Fibroblast of lung (primary cell): ENCODE measurements around the gene FOS. TPM values are rescaled to one million over a fixed set of nuclear protein-coding genes. Genes with fewer than 3 reads are reported as not detected.
"Not testable (repeated sequence)": the region's sequence is repeated elsewhere in the genome, so short reads cannot be mapped to it uniquely, and the experiment has no call there.

Source experiments
- DNase-seq, 2 donors: peaks; one replicate each; pipeline versions ENCODE4 v3.0.0 to v3.0.0-alpha.2; 2010; ENCODE audit warnings: low read depth in 2 of 2
- H2AFZ ChIP-seq: 2 replicates; pipeline ENCODE4 v1.5.1; 2012; ENCODE audit warnings: low read length, control low read depth, inconsistent platforms
- H3K27ac ChIP-seq: 2 replicates; pipeline ENCODE4 v1.5.1; 2011; ENCODE audit warnings: low read length, control low read depth; ENCODE audit not compliant: insufficient read depth
- H3K27me3 ChIP-seq: 2 replicates; pipeline ENCODE4 v1.5.1; 2011; ENCODE audit warnings: mild to moderate bottlenecking, low read length; ENCODE audit not compliant: control insufficient read depth, insufficient read depth
- H3K36me3 ChIP-seq: 2 replicates; pipeline ENCODE4 v1.5.1; 2011; ENCODE audit warnings: low read length; ENCODE audit not compliant: control insufficient read depth, insufficient read depth
- H3K4me1 ChIP-seq: 2 replicates; pipeline ENCODE4 v1.5.1; 2011; ENCODE audit warnings: low read length; ENCODE audit not compliant: control insufficient read depth, insufficient read depth; ENCODE audit errors: extremely low read depth
- H3K4me2 ChIP-seq: 2 replicates; pipeline ENCODE4 v1.5.1; 2011; ENCODE audit warnings: low read length, control low read depth; ENCODE audit not compliant: insufficient read depth; ENCODE audit errors: extremely low read depth
- H3K4me3 ChIP-seq, 4 experiments: fragments of 200-600 bp in 1 of 4; sonication (generic) in 1 of 4; replicated peaks in 1 of 4; 2 replicates each; pipeline ENCODE4 v1.5.1; 2011 to 2016; ENCODE audit warnings: low read length in 4 of 4, low read depth in 3 of 4, mild to moderate bottlenecking in 3 of 4, control low read depth in 2 of 4, inconsistent platforms in 1 of 4, mixed read lengths in 1 of 4; ENCODE audit not compliant: insufficient read depth in 1 of 4; ENCODE audit errors: control extremely low read depth in 1 of 4
- H3K79me2 ChIP-seq: 2 replicates; pipeline ENCODE4 v1.5.1; 2012; ENCODE audit warnings: mild to moderate bottlenecking, low read length, inconsistent platforms; ENCODE audit not compliant: control insufficient read depth, insufficient read depth
- H3K9ac ChIP-seq: 2 replicates; pipeline ENCODE4 v1.5.1; 2011; ENCODE audit warnings: mild to moderate bottlenecking, low read length, control low read depth; ENCODE audit not compliant: insufficient read depth
- H3K9me3 ChIP-seq: 2 replicates; pipeline ENCODE4 v1.5.1; 2012; ENCODE audit warnings: low read depth, low read length; ENCODE audit not compliant: control insufficient read depth, insufficient read depth
- H4K20me1 ChIP-seq: 2 replicates; pipeline ENCODE4 v1.5.1; 2011; ENCODE audit warnings: low read length; ENCODE audit not compliant: control insufficient read depth, insufficient read depth; ENCODE audit errors: extremely low read depth
- EZH2 ChIP-seq: IDR thresholded peaks from 2 replicates; pipeline ENCODE4 v1.5.1; 2012; ENCODE audit warnings: low read length, control low read depth, mild to moderate bottlenecking; ENCODE audit errors: missing control alignments
- polyA plus RNA-seq, 2 donors: library from polyadenylated mRNA; depleted of rRNA in 1 of 2; stranded (reverse) in 1 of 2; unstranded in 1 of 2; fragments of >200 nt; gene quantifications; 2 replicates each; pipeline ENCODE4 v1.2.1, GENCODE V29; 2011 to 2012; ENCODE audit warnings: missing spikeins in 1 of 2
- total RNA-seq: library from RNA; depleted of rRNA; stranded (reverse); fragments of >200 nt; gene quantifications from 2 replicates; pipeline ENCODE4 v1.2.1, GENCODE V29; 2014
- TF ChIP-seq, protein P1 (sequence below), 2 donors: IDR thresholded peaks in 1 of 2; conservative IDR thresholded peaks in 1 of 2; 1 replicate in 1 of 2; 2 replicates in 1 of 2; pipeline ENCODE4 v1.5.1; 2011 to 2012; ENCODE audit warnings: low read length in 2 of 2, control low read depth in 1 of 2, inconsistent platforms in 1 of 2, low read depth in 1 of 2, mild to moderate bottlenecking in 1 of 2

The FOS gene
- total and polyA plus RNA-seq, 2 donors (not counting 1 experiment from before 2014, with no cell fraction given), result 24.6 to 178 TPM

DNA sequence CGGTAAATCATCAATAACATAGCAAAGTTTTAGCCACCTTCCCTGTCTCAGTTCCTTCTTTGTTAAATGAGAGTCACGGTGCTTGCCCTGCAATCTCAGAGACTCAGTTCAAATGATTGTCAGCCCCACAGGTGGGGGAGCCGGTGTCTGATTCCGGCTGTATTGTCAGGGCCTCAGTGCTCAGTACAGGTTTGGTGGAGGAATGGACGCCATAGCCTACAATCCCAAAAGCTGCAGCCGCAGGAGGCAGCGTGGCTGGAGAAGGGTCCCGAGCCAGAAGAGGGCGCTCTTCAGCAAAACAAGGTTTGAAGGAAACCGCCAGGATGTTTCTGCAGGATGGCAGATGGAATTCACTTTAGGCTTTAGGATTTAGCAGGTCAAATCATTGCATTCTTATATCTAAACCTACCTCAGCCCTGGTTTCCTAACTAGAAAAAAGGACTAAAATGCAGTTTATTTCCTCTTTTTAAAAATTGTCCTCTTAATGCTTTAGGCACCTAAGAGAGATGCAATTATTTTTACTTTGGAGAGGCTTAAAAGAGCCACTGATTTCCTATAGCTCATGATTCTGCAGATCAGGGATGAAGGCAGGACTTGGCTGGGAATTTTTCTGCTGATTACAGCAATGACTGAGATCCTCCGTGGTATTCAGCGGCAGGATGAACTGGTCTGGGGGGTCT is 29.2 kb downstream of the FOS start:
- DNase-seq, result peak; percentile 61 to 86
- H4K20me1 ChIP-seq, result no peaks in the 10 kb centered on the region
- H3K27ac ChIP-seq, result no peak overlapping the region
- H2AFZ ChIP-seq, result no peak overlapping the region
- TF ChIP-seq, protein P1, sequence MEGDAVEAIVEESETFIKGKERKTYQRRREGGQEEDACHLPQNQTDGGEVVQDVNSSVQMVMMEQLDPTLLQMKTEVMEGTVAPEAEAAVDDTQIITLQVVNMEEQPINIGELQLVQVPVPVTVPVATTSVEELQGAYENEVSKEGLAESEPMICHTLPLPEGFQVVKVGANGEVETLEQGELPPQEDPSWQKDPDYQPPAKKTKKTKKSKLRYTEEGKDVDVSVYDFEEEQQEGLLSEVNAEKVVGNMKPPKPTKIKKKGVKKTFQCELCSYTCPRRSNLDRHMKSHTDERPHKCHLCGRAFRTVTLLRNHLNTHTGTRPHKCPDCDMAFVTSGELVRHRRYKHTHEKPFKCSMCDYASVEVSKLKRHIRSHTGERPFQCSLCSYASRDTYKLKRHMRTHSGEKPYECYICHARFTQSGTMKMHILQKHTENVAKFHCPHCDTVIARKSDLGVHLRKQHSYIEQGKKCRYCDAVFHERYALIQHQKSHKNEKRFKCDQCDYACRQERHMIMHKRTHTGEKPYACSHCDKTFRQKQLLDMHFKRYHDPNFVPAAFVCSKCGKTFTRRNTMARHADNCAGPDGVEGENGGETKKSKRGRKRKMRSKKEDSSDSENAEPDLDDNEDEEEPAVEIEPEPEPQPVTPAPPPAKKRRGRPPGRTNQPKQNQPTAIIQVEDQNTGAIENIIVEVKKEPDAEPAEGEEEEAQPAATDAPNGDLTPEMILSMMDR (conservative IDR thresholded peaks at IDR 0.05 in 1 of 2, IDR thresholded peaks at IDR 0.05 in 1 of 2; ENCODE audit: low read depth in 1 of 2, low read length in 2 of 2), result peak; percentile 85 to 93
- no peak for TF ChIP-seq EZH2
- H3K4me1 ChIP-seq, result peaks cover 6% of the 10 kb centered on the region
- H3K79me2 ChIP-seq, result no peaks in the 10 kb centered on the region
- H3K9me3 ChIP-seq, result no peaks in the 10 kb centered on the region
- no peak overlapping the region for H3K9ac ChIP-seq
- no peaks in the 10 kb centered on the region for H3K36me3 ChIP-seq
- H3K4me3 ChIP-seq, result no peak overlapping the region
- no peaks in the 10 kb centered on the region for H3K27me3 ChIP-seq
- no peak overlapping the region for H3K4me2 ChIP-seq

DNA sequence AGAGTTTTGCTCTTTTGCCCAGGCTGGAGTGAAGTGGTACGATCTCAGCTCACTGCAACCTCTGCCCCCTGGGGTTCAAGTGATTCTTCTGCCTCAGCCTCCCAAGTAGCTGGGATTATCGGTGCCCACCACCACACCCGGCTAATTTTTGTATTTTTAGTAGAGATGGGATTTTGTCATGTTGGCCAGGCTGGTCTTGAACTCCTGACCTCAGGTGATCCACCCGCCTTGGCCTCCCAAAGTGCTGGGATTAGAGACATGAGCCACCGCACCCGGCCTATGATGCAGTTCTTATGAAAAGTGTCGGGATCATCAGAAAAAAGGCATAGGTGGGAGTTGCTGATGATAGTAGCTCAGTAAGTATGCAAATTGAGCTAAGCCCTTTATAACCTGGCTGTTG is 30.4 kb downstream of the FOS start:
- H3K9ac ChIP-seq, H3K4me1 ChIP-seq, DNase-seq, H3K4me3 ChIP-seq, H2AFZ ChIP-seq, H4K20me1 ChIP-seq, H3K36me3 ChIP-seq, H3K79me2 ChIP-seq, H3K27ac ChIP-seq, H3K9me3 ChIP-seq, H3K4me2 ChIP-seq, H3K27me3 ChIP-seq: not testable (repeated sequence)

DNA sequence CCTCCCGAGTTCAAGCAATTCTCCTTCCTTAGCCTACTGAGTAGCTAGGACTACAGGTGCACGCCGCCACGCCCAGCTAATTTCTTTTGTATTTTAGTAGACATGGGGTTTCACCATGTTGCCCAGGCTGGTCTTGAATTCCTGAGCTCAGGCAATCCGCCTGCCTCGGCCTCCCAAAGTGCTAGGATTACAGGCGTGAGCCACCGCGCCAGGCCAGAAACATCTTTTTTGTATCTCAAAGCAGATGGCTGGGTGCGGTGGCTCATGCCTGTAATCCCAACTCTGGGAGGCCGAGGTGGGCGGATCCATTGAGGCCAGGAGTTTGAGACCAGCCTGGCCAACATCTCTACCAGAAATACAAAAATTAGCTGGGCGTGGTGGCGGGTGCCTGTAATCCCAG is 30.9 kb downstream of the FOS start:
- not testable (repeated sequence) for H3K27me3 ChIP-seq, H3K27ac ChIP-seq, H3K9ac ChIP-seq, H3K4me2 ChIP-seq, H3K4me3 ChIP-seq, H2AFZ ChIP-seq, H3K79me2 ChIP-seq, DNase-seq, H4K20me1 ChIP-seq, H3K4me1 ChIP-seq, H3K9me3 ChIP-seq, H3K36me3 ChIP-seq

DNA sequence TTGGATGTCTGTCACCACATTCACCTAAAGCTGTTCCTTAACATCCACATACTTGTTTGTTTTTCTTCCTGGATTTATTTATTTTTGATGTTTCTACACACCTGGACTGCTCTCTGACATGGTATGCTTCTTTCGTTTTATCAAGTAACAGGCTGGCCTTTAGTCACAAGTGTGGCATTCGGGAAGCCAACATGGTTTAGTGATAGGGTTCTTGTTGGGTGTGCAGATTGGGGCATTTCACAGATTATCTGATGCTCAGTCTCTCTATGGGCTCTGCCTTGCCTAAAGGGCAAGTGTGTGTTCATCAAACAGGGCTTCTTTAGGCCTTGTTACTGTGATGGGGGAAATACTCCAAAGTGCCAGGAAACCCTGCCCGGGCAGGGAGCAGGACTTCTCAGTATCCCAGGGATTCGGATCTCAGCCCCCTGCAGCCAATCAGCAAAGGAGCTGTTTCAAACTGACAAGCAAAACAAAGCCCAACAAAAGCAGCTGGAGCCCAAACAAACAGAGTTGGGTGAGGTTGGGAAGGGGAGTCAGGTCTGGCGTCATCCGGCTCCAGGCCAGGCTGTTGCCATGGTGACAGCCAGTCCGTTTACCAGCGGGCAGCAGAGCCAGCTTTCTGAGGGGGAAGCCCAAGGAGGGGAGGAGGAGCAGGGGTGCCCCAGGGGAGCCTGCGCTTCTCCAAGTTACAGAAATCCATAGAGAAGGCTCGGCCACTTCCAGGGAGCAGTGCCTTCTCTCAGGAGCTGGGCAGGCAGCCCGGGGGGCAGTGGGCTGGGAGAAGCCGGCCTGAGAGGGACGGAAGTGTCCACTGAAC is 31.9 kb downstream of the FOS start:
- no peak for TF ChIP-seq EZH2
- TF ChIP-seq, protein P1 (conservative IDR thresholded peaks at IDR 0.05 in 1 of 2, IDR thresholded peaks at IDR 0.05 in 1 of 2; ENCODE audit: low read depth in 1 of 2, low read length in 2 of 2), result no peak
- H3K79me2 ChIP-seq, result no peaks in the 10 kb centered on the region
- H3K9ac ChIP-seq, result peak overlapping the region; percentile 13
- no peaks in the 10 kb centered on the region for H3K9me3 ChIP-seq
- DNase-seq, result peak; percentile 82 to 95
- peaks cover 6% of the 10 kb centered on the region for H3K4me1 ChIP-seq
- H3K4me3 ChIP-seq, result no peak overlapping the region
- no peaks in the 10 kb centered on the region for H3K36me3 ChIP-seq
- peak overlapping the region; percentile 19 for H2AFZ ChIP-seq
- peak overlapping the region; percentile 37 for H3K27ac ChIP-seq
- peaks cover 2% of the 10 kb centered on the region for H3K27me3 ChIP-seq
- peak overlapping the region; percentile 13 for H3K4me2 ChIP-seq
- no peaks in the 10 kb centered on the region for H4K20me1 ChIP-seq
